GM19455 (cell line): ENCODE measurements around the gene ACOXL.

Experiments
- ATAC-seq: cut with Tn5 transposase; IDR thresholded peaks from one replicate; pipeline ENCODE4 v1.9.1; 2021; ENCODE audit not compliant: unreplicated experiment

The ACOXL gene

DNA sequence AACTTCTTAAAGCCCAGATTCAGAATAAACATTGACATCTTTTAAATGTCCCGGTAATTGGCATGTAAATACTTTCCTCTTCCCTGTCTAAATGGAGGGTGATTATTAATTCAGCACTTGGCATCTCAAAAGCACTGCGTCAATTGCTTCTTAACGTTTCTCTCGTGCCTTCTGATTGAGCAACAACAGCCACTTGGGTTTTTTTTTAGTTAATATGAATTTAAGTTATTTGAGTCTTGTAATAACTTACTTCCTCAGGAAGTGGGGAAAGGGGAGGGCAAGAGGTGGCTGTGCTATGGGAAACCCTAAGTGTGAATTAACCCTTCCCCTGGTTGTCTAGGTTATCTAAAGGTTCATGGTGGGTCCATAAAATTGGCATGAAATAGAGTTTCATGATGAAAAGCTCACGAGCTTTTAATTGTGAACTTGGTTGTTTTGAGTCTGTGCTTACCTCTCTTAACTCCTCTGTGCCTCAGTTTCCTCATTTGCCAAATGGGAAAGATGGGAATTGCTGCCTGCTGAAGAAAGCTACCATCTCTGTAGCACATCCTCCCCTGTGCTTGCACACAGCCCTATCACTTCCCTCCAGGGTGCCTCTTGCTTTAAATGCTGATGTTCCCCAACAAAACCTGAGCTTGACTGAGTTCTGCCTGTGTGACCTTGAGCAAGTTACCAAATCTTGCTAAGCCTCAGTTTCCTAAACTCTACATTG is 262.0 kb downstream of the ACOXL start:
- ATAC-seq, result no peak

DNA sequence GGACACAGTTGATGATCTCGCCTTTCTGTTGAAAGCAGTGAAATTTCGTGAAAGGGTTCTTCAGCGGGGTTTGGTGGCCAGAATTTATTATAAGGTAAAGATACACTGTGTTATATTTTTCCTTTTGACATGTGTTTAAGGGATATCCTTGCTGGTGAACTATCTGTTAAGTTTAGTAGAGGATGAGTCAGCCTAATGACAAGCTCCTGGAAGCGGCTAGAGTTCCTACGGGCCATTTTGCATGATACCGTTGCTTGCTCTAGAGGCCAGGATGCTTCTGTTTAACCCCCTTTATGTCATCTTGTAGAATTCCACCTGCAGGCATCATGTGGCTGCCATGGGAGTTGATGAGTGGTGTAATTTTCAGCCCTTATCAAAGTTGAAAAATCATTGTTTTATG is 263.5 kb downstream of the ACOXL start:
- no peak for ATAC-seq

DNA sequence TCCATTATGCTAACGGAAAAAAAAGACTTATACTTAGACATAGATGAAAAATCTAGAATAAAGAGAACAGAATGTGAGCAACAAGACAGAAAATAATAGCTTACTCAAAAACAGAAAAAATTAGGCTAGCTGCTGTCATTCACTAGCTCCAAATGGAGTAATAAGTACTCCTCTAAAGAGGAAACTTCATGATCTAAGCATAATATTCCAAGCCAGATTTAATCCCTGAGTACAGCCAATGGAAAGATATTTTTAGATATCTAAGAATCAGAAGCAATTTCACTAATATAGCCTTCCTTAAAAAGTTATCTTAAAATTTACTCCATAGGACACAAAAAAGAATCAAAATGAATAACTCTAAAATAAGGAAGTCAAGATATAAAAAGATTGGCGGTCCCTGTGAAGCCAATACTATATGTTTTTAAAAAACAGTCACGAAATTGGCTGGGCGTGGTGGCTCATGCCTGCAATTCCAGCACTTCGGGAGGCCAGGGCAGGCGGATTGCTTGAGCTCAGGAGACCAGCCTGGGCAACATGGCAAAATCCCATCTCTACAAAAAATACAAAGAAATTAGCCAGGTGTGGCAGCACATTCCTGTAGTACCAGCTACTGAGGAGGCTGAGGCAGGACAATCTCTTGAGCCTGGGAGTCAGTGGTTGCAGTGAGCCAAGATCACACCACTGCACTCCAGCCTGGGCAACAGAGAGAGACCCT is 265.1 kb downstream of the ACOXL start:
- no peak for ATAC-seq

DNA sequence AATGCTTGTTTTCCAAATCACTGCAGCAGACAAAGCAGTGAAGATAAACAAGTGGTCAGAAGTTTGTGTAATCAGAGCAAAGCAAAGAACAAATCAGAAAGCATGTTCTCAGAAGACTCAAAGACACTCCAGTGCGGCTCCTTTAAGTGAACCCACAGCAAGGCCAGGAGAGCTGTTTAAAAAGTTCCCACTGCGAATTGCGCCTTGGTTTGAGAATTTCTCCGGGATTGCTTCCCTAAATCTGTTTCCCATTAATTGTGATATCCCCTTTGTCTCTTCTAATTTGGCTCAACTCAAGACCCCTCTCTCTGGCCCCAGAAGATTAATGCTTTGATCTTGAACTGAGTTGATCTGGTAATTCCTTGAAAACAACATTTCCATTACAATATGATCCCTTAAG is 265.9 kb downstream of the ACOXL start:
- ATAC-seq, result no peak

DNA sequence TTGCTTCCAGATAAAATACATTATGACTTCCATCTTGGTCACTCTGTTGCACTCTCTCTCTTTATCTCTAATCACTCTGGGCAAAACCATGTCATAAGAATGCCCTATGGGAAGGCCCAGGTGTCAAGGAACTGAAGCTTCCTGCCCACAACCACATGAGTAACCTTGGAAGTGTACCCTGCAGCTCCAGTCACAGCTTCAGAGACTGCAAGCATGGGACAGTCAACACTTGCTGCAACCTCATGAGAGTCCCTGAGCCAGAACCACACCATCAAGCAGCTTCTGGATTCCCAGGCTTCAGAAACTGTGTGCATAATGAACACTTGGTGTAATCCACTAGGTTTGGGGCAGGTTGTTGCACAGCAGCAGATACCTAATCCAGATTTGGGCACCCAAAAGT is 267.3 kb downstream of the ACOXL start:
- no peak for ATAC-seq

DNA sequence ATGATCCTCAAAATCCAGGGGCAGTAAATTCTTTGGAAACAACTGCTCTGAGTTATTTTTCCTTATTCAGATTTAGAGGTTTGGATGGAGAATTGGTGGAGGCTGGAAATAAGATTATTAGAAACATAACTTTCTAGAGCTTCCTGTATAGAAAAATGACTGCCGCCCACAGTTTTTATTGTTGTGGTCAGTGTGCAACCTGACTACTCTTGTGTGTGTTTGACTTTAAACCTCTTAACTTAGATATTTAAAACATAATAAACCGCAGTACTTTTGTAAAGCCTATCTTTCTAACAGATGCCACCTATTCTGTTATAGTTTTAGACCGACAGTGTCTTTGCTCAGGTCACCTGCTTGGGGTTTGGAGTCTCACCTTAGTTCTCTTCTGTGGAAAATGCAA is 272.9 kb downstream of the ACOXL start:
- no peak for ATAC-seq

DNA sequence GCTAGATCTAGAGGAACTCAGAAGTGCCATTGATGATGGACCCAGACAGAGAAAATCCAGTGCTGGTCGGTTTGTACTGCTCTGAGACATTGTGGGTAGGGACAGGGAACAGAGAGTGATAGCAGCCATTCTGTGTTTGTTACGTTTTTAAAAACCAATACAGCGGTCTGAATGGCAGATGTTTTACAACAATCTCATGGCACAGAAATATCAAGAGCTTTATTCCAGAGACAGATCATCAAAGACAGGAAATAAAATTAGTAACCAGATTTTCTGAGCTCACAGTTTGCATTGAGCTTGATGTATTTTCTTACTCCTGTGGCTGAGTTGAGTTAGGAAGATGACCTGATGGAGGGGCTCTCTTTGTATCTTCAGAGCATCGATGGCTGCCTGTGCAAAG is 273.4 kb downstream of the ACOXL start:
- ATAC-seq, result no peak

DNA sequence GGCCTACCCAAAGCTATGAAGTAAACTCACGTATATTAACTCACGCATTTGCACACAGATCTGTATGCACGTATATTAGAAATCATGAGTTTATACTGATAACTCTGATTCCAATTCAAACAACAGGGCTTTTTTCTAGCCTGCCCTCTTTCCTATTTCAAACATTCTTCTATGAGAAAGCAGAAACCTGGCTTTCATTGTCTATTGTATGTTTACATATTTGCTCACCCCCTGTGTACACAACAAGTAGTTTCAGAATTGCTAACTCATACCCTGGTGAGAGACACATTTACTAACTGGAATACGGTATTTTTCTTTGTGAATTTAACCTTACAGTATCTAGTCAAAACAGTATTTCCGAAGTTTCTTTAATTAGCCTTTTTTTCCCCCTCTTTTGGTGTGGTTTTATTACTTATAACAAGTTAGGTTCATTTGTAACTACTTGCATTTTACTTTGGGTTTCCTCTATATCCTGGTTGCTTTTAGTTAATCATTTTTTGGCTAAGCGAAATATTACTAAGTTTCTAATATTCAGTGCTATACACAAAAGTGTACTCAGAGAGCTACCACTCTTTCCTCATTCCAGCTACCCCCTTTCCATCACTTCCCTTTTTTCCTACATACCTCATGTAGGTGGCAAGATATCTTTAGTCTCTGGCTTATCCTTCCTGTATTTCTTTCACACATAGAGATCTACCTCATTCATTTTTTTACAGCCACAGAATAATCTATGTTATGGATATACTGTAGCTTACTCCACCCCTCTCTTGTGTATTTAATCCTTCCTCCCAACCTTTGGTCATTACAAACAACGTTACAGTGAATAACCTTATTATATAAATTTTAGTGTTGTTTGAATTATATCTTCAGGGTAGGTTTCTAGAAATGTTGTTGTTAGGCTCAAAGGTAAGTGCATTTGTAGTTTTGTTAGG is 275.6 kb downstream of the ACOXL start:
- ATAC-seq, result no peak

DNA sequence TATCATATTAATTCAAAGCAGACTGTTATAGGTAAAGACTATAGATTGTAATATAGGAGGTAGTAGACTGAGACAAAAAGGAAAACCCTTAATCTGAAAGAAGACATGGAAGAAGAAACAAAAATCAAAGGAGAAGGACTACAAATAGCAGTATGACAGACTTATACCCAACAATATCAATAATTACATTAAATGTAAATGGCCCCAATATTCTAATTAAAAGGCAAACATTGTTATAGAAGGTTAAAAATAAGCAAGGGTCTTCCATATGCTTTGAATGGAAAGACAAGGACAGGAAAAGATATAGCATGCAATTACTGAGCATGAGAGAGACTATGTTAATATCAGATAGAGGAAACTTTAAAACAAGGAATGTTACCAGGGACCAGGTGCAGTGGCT is 278.8 kb downstream of the ACOXL start:
- no peak for ATAC-seq

DNA sequence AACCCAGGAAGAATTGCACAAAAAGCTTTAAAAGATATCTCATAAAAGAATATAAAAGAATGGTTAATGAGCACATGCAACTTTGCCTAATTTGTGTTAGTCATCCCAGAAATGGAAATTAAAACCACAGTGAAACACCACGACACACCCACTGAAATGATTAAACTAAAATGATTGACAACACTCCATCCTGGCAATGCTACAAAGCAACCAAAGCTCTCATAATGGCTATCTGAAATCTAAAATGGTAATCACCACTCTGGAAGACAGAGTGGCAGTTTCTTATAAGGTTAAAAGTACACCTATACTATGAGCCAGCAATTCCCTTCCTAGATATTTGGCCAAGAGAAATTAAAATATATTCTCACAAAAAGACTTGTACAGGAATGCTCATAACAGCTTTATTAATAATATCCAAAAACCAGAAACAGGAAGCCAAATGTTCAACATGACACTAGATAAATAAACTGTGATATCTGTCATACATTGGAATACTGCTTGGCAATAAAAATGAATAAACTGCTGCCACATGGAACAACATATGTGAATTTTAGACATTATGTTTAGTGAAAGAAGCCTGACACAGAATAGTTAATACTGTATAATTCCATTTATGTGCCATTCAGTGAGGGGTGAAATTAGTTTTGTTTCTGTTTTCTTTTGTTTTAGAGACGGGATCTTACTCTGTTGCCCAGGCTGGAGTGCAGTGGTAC is 283.1 kb downstream of the ACOXL start:
- ATAC-seq, result no peak

DNA sequence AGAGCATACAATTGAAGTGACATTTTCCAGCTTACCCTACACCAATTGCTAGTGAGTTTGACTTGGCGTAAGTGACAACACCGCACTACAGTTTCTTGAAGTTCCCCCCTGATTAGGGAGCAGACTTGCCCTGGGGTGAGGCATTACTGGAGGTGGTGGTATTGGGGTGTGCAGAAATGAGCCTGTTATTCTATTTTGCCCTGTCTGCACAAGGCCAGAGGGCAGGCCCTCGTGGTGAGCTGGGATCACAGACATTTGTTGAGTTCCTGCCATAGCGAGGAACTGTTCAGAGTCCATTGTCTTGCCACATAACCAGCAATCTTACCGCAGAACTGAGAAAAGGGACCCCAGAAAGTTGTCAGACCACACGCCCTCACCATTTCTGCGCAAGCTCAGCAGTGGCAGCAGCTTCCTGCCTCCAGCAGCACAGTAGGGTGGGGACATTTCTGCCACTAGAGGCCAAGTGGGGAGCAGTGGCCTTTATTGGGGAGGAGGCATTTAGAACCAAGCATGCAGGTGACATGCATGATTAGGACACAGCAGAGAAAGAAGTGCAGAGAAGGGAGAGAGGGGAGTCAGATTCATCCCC is 284.8 kb downstream of the ACOXL start:
- no peak for ATAC-seq

DNA sequence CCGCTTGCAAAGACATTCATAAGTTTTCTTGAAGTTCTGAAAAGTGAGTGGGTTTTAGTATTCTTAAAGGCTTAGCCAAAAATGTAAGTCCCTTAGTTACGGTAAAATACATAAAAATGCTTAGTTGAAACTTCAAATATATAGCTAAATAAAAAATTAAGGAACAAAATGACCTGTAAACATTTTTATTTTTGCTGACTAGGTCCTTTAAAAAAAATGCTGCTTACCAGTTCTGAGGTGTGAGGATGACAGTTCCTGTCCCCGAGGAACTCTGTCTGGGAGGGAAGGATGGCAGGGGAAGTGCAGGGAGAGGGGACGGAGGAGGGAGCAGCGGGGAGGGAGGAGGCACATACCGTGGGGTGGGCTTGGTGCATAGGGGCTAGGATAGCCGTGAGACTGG is 285.5 kb downstream of the ACOXL start:
- ATAC-seq, result no peak

DNA sequence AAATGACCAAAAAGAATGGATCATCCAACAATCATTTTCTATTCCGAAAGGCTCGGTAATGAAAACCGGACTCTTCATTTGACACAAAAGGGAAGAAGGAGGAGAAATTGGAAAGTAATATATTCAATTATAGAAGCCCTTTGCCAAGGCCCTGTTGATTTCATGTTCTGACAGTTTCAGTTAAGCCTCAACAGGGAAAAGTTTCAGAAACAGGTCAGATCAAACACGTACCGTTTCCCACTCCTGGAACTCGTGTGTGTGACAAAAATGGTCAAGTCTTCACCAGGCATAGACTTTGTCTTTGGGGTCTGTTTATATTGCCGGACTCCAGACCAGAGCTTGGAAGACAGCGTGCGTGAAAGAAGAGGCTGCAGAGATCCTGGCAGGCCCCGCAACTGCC is 287.0 kb downstream of the ACOXL start:
- ATAC-seq, result no peak

DNA sequence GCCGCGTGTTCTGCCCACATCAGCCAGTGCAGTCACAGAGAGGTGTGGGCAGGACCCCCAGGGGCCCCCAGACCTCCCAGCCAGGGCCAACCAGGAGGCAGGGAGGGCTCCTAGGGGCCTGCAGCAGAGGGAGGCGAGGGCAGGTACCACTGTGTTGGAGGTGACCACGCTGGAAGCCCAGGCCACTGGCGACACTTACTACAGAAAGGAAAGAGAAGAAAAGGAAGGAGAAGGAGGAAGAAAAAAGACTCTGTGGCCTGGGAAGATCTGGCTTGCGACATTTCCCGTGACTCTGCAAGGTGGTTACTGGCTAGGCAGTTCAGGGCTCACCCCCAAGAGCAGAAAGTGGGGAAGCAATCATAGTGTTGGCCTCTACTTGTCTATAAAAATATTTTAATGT is 290.3 kb downstream of the ACOXL start:
- ATAC-seq, result no peak

DNA sequence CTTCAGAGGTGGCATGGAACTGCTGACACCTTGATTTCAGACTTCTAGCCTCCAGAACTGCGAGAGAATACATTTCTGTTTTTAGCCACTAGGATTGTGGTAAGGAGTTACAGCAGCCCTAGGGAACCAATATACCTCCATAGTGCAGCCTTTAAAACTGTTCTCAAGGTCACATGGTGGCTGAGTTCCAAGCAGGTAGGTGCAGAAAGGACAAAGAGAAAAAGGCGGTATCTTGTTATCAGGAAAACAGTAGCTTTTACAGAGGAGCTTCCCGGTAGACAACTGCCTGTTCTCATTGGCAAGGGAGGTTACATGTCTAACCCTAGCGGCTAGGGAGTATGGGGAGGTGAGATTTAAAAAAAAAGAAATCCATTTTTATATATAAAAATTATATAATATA is 292.1 kb downstream of the ACOXL start:
- no peak for ATAC-seq

DNA sequence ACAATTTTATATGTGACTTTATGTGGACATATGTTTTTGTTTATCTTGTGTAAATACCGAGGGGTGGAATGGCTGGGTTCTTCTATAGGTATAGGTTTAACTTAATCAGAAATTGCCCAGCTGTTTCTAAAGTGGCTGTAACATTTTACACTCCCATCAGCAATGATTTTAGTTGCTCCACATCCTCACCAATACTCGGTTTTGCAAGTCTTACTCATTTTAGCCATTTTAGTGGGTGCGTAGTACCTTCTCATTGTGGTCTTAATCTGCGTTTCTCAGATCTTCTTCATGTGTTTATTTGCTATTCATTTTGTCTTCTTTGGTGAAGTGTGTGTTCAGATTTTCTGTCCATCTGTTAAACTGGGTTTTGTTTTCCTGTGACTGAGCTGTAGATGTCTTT is 292.9 kb downstream of the ACOXL start:
- ATAC-seq, result no peak

DNA sequence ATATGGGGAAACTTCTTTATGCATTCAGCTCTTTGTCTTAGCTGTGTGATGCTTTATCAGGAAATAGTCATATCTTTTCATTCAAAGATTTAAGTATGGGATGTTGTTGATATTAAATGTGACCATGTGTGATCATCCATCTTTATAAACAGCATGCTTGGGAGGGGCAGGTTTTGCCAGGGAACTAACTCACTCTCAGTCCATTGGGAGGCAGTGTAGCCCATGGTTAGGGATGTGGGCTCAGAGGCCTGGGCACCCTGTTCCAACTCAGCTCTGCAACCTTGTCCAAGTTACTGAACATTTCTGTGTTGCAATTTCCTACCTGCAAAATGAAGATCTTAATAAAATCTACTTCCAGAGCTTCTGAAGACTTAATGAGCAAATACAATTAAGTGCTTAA is 296.3 kb downstream of the ACOXL start:
- no peak for ATAC-seq

DNA sequence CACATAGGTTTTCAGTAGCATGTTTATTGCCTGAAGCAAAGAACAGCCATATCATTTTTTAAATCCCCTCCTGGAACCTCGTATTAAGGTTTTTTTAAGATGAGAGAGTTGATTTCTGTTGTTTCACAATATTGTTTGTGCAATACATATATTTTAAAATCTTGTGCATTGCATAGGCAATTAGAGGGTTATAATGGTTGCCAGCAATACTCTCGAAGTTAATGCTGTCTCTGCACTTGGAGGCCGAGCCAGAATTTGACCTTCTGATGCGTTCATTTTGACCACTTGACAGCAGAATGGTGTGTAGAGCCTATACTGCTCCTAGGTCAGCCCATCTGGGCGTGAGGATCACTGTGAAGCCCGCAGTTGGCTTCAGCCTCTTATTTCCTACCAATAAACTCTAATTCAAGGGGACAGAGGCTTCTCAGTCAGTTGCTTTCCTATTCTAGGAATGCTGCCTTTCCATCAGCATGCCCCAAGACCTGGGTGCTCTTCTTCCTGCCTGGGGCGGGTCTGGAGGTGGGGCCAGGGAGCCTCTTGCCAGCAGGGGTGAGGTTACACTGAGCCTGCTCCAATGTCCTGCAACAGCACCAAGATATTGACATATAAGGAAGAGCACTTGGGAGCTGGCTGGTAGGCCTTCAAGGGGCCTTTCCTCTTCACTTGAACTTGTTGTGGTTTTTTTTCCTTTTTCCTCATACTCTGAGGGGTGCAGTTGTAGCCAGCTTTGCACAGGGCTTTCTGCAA is 297.0 kb downstream of the ACOXL start:
- ATAC-seq, result no peak

DNA sequence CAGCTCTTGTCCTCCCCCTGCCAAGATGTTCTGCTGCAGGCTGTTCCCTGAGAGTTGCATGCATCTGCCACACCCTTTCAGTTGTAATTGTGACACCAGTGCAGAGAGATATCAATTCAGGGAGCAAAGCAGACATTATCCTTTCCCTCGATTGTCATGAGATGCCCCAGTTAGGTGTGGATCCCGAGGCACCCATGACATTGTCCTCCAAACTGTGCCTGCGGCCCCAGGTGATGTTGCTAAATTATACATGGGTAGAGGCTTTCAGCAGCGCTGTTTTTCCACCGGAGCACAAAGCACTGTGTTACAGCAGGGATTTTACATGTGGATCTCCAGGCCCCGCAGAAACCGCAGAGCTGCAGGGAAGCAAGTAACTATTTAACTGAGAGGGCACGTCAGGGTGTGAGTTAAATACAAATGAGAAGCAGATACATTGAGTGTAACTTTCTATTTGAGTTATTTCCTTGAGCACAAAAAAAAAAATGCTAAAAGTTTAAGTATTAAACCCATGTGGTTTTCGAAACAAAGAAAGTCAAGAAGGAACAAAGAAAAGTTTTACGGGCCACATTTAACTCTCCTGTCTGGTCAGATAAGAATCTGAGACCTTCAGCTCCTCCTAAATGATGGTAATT is 298.0 kb downstream of the ACOXL start:
- ATAC-seq, result peak; percentile 69

DNA sequence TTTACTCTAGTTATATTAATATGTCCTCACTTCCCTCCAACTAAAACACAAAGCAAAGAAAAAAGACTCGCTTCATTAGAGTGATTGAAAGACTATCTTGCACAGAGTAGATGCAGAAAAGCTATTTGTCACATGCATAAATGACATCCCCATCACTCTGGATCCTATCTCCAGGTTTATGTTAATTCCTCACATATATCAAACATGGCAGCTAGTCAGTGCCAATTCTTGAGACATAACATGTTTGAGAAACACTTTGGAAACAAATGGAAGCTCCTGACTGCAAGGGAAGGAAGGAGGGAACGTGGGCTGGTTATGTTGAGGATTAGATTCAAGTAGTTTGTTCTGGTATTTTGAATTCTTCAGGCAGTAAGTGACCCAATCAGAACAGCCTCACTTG is 298.6 kb downstream of the ACOXL start:
- no peak for ATAC-seq
